NCI-H187 treated with DMSO at 0.1 percent for 48 hours (cell line): ENCODE results near the gene ZDHHC16.
"Not testable (repeated sequence)": the region's sequence is repeated elsewhere in the genome, so short reads cannot be mapped to it uniquely, and the experiment has no call there.

Experiments used
- DNase-seq: peaks from one replicate; lab custom pipeline; 2025; lab: John Stamatoyannopoulos, UW

The ZDHHC16 gene

GRCh38 chr10:97445722-97446639, at the start of gene ZDHHC16, which contains the start of gene EXOSC1:
Gene ZDHHC16, plus strand, starts transcription at chr10:97446175. Its CDS starts 5,501 bp downstream, at chr10:97451676.
Gene EXOSC1, minus strand, starts transcription at chr10:97446006. Its CDS starts 21 bp downstream, at chr10:97445985.
- peak; percentile 74 for DNase-seq

GRCh38 chr10:97399843-97400545, 46.0 kb upstream of the ZDHHC16 start:
- no peak for DNase-seq

DNA sequence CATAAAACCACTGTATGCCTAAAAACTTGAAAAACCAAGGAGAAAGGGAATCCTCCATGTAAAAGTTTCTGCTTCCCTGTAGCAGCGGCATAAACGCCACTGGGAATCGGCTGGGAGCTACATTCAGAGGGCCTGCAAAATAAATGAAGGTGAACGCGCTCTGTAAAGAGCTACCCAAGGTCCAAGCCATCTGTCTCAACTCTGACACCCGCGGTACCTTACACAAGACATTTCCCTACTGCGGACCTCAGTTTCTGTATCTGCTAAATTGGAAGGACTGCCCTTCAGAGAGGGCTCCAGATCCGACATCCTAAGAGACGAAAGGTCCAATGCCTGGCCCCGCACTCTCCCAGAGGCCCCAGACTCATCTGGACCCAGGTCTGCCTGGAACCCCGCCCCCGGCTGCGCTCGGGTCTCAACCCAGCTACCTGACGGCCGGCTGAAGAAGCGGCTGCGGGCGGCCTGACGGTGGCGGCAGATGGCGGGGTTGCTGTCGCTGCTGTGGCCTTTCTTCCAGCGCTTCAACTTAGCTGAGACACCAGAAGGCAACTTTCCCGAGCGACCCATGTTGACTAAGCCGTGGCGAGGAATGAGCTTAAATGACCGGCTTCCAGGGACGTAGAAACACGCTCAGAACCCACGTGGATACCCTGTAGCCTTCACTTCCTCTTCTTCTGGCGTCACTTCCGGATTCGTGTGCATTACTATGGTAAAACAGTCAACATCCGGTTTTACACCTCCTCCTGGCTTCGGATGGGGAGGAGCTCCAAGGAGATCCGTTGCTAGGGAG, 45.1 kb upstream of the ZDHHC16 start, which contains the start of gene RRP12:
Gene RRP12, minus strand, starts transcription at position 676 of the 790 bp plus-strand sequence. Its CDS starts 109 bp downstream, at position 567.
- DNase-seq, result peak; percentile 78

DNA sequence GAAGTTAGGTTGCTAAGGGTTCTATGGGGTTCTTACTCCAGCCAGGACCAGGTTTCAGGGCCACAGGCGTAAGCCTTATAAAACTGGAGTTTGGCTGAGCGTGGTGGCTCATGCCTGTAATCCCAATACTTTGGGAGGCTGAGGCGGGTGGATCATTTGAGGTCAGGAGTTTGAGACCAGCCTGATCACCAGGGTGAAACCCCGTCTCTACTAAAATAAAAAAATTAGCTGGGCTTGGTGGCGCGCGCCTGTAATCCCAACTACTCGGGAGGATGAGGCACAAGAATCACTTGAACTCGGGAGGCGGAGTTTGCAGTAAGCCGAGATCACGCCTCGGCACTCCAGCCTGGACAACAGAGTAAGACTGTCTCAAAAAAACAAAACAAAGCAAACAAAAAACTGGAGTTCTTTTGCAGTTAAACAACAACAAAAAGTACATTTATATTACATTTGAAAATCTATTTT, 44.5 kb upstream of the ZDHHC16 start:
- DNase-seq, result no peak

GRCh38 chr10:97404044-97404443, 41.9 kb upstream of the ZDHHC16 start:
- no peak for DNase-seq

GRCh38 chr10:97406064-97406463, 39.9 kb upstream of the ZDHHC16 start:
- no peak for DNase-seq

DNA sequence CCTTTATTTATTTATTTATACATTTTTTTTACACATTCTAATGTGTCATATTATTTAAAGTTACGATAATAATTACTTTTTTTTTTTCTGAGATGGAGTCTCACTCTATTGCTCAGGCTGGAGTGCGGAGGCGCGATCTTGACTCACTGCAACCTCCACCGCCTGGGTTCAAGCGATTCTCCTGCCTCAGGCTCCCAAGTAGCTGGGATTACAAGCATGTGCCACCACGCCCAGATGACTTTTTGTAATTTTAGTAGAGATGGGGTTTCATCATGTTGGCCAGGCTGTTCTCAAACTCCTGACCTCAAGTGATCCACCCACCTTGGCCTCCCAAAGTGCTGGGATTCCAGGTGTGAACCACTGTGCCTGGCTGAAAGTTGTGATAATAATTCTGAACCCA, 39.5 kb upstream of the ZDHHC16 start:
- DNase-seq, result not testable (repeated sequence)

GRCh38 chr10:97407211-97407951, 38.6 kb upstream of the ZDHHC16 start:
- peak; percentile 43 for DNase-seq

GRCh38 chr10:97407952-97408248, 38.1 kb upstream of the ZDHHC16 start:
- DNase-seq, result no peak

DNA sequence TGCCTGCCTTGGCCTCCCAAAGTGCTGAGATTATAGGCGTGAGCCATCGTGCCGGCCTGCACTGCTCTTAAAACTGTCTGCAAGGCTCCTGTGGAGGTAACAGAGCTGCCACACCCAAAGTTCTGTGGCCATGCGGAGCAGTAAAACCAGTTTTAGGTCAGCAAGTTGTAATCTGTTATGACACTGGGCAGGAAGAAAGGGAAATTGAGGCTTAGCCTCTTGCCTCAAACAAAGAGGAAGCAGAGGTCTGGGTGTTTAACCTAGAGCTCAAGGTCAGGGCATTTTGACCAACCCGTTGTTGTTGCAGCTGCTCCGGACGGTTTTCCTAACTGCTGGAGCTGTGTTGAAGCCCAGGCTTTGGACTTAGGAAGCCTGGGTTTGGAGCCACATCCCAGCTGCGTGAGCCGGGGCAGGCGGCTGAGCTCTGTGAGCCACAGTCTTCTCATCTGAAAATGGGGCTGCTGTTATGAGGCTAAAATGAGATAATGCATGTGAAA, 37.4 kb upstream of the ZDHHC16 start:
- DNase-seq, result no peak

GRCh38 chr10:97411406-97411805, 34.6 kb upstream of the ZDHHC16 start:
- DNase-seq, result no peak

DNA sequence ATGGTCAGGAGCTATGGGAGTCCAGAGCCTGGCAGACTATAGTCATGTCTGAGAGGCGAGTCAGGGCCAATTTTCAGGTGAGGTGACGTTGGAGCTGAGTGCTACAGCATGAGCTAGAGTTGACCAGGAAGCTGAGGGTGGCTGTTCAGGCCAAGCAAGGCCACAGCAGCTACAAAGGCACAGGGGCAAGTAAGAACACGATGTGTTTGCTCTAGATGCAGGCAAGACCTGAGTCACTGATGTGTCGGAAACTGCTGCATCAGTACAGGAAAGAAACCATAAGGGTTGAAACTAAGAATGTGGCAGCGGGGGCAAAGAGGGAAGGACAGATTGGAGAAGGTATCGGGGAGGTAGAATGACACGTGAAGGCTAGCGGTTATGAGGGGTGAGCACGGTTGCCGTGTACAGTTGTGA, 33.1 kb upstream of the ZDHHC16 start:
- DNase-seq, result no peak

DNA sequence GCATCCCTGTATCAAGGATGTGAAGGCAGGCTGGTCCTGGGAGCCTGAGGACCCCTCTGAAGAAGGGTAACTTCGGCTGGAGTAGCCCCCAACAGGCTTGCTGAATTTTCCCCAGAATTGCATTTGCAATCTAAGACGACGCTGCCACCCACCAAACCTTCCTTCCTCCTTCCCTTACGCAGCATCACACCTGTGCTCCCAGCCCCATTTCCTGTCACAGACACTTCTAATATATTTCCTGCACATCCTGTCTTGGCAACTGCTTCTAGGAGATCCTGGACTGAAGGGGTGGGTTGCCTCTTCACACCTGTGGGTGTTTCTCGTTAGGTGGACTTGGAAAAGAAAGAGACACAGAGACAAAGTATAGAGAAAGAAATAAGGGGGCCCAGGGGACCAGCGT, 29.4 kb upstream of the ZDHHC16 start:
- DNase-seq, result no peak

DNA sequence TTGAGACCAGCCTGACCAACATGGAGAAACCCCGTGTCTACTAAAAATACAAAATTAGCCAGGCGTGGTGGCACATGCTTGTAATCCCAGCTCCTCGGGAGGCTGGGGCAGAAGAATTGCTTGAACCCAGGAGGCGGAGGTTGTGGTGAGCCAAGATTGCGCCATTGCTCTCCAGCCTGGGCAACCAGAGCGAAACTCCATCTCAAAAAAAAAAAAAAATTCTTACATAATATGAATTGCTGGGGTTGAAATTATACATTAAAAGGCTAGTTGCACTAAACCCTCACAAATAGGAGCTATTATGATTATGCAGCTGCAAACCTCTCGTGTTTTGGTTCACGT, 22.2 kb upstream of the ZDHHC16 start:
- DNase-seq, result not testable (repeated sequence)

DNA sequence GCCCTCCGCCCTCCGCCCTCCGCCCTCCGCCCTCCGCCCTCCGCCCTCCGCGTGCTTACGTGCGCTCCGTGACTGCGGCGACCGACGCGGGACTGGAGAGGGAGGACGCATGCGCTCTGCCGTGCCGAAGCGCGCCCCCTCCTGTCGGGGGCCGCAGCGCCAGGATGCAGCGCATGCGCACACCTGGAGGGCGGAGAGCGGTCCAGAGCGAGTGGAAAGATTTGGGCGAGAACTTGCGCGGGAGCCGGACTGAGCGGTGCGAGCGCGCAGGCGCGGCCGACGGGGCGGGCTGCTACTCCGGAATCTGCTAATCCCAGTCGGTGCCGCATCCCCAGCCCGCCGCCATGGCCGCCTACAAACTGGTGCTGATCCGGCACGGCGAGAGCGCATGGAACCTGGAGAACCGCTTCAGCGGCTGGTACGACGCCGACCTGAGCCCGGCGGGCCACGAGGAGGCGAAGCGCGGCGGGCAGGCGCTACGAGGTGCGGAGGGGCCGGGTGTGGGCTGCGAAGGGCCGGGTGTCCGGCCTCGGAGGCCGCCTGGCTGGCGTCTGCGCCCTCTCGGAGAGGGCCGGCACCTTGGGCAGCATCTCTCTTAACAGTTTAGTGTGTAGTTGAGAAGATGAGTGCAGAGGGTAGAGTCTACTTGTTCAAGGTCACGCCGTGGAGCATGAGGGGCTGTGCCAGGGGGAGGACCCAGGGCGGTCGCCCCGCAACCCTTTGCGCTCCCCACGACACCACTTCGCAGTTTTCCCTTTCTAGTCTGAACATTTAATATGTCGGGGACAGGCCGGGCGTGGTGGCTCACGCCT, 19.8 kb upstream of the ZDHHC16 start, which contains the start of gene PGAM1:
Gene PGAM1, plus strand, starts transcription at position 228 of the 812 bp plus-strand sequence. Its CDS starts 117 bp downstream, at position 345.
- peak; percentile 42 for DNase-seq

- DNase-seq, result no peak
These were observed 19.0 kb upstream of the ZDHHC16 start for GRCh38 chr10:97426776-97427570.

- DNase-seq, result no peak
These were observed 18.3 kb upstream of the ZDHHC16 start for GRCh38 chr10:97427571-97428179.

GRCh38 chr10:97428572-97428981, 17.4 kb upstream of the ZDHHC16 start:
- DNase-seq, result no peak

GRCh38 chr10:97434055-97434454, 11.9 kb upstream of the ZDHHC16 start:
- DNase-seq, result no peak
